GM12878 (cell line): ENCODE data around the gene UVRAG. TPM values are rescaled to one million over a fixed set of nuclear protein-coding genes. Genes with fewer than 3 reads are reported as not detected.

ENCODE experiments used
- ATAC-seq: fragments of 200-7000 bp; cut with Tn5 transposase; 3 replicates; pipeline ENCODE4 v1.9.1; 2020; ENCODE audit warnings: mild to moderate bottlenecking, moderate library complexity
- BruUV-seq: library from RNA; stranded (reverse); fragments of 400-500 nt; replicated peaks from 2 replicates; lab custom pipeline; 2021; lab: Mats Ljungman, UMichigan
- CTCF ChIA-PET: fragments of 300-600 bp; sonication (Branson Sonifier 250); formaldehyde crosslinking; extraction: SDS; loops from one replicate; lab custom pipeline; 2021; ENCODE audit warnings: inconsistent platforms; lab: Yijun Ruan, JAX
- POLR2A ChIA-PET: fragments of 350-600 bp; formaldehyde crosslinking; extraction: SDS; loops from one replicate; lab custom pipeline; 2021; ENCODE audit warnings: inconsistent platforms; lab: Charles Lee
- RAD21 ChIA-PET: fragments of 300-600 bp; sonication (Branson Sonifier 250); formaldehyde crosslinking; loops from one replicate; lab custom pipeline; 2023; ENCODE audit warnings: antibody characterized with exemption; ENCODE audit not compliant: unreplicated experiment; lab: Charles Lee
- SMC1A ChIA-PET: fragments of 300-600 bp; sonication (Branson Sonifier 250); formaldehyde crosslinking; loops from one replicate; lab custom pipeline; 2023; ENCODE audit not compliant: unreplicated experiment, uncharacterized antibody; lab: Charles Lee
- DNase-seq: peaks from one replicate; pipeline ENCODE4 v3.0.0-alpha.2; 2011; ENCODE audit warnings: low read depth, low spot score
- FAIRE-seq: peaks from 3 replicates; lab custom pipeline; 2011; peaks lifted over from hg19 to GRCh38; lab: Jason Lieb, UNC
- H2AFZ ChIP-seq: 2 replicates; pipeline ENCODE4 v1.6.0; 2011; ENCODE audit warnings: low read depth, low read length, control low read depth; ENCODE audit not compliant: control insufficient read depth
- H3K27ac ChIP-seq: 2 replicates; pipeline ENCODE4 v1.5.1; 2011; ENCODE audit warnings: control low read depth; ENCODE audit not compliant: control insufficient read depth, insufficient read depth
- H3K27me3 ChIP-seq, 2 experiments: replicated peaks in 1 of 2; 2 replicates each; pipeline versions ENCODE4 v1.6.0 to v1.6.1; 2011; ENCODE audit warnings: low read length in 1 of 2; ENCODE audit not compliant: control insufficient read depth in 2 of 2, insufficient read depth in 2 of 2
- H3K36me3 ChIP-seq, 2 experiments: 2 replicates each; pipeline ENCODE4 v1.5.1; 2011; ENCODE audit warnings: low read length in 1 of 2; ENCODE audit not compliant: control insufficient read depth in 2 of 2, insufficient read depth in 2 of 2
- H3K4me1 ChIP-seq: 2 replicates; pipeline ENCODE4 v1.6.1; 2011; ENCODE audit warnings: mild to moderate bottlenecking, low read length, moderate library complexity, mixed read lengths; ENCODE audit not compliant: control insufficient read depth, insufficient read depth
- H3K4me2 ChIP-seq: 2 replicates; pipeline ENCODE4 v1.6.0; 2011; ENCODE audit warnings: control low read depth; ENCODE audit not compliant: control insufficient read depth, insufficient read depth
- H3K4me3 ChIP-seq: fragments of 200-600 bp; sonication (generic); 2 replicates; pipeline ENCODE4 v1.5.1; 2016
- H3K79me2 ChIP-seq: 2 replicates; pipeline ENCODE4 v1.6.0; 2011; ENCODE audit warnings: low read length; ENCODE audit not compliant: control insufficient read depth, insufficient read depth
- H3K9ac ChIP-seq: 2 replicates; pipeline ENCODE4 v1.8.0; 2011; ENCODE audit warnings: low read length, control low read depth, mixed read lengths; ENCODE audit not compliant: control insufficient read depth, insufficient read depth
- H3K9me3 ChIP-seq: replicated peaks from 3 replicates; pipeline ENCODE4 v1.5.1; 2011; ENCODE audit warnings: mild to moderate bottlenecking, low read length; ENCODE audit not compliant: control insufficient read depth, insufficient read depth
- H4K20me1 ChIP-seq: 2 replicates; pipeline ENCODE4 v1.6.0; 2011; ENCODE audit not compliant: control insufficient read depth, insufficient read depth
- ATF2 ChIP-seq: IDR thresholded peaks from 2 replicates; pipeline ENCODE4 v1.6.1; 2012; ENCODE audit warnings: low read length, inconsistent platforms
- CEBPB ChIP-seq, 2 experiments: fragments of 150-350 bp in 1 of 2; IDR thresholded peaks; 2 replicates each; pipeline ENCODE4 v1.6.1; 2012 to 2014; ENCODE audit warnings: low read depth in 2 of 2, low read length in 2 of 2, borderline replicate concordance in 1 of 2, inconsistent platforms in 1 of 2
- CHD2 ChIP-seq: IDR thresholded peaks from 2 replicates; pipeline ENCODE4 v1.6.1; 2011; ENCODE audit warnings: low read depth, low read length, improper control_type of control experiment, borderline replicate concordance
- DPF2 ChIP-seq: fragments of 450-650 bp; IDR thresholded peaks from 2 replicates; pipeline ENCODE4 v1.6.1; 2017; ENCODE audit warnings: mild to moderate bottlenecking
- IRF3 ChIP-seq: fragments of 450-650 bp; IDR thresholded peaks from 2 replicates; pipeline ENCODE4 v1.6.1; 2014; ENCODE audit warnings: mild to moderate bottlenecking
- IRF4 ChIP-seq: IDR thresholded peaks from 2 replicates; pipeline ENCODE4 v1.6.1; 2011; ENCODE audit warnings: low read depth, low read length
- JUND ChIP-seq: IDR thresholded peaks from 2 replicates; pipeline ENCODE4 v1.6.1; 2012; ENCODE audit warnings: low read depth, mild to moderate bottlenecking, low read length, improper control_type of control experiment, moderate library complexity
- PAX5 ChIP-seq: IDR thresholded peaks from 2 replicates; pipeline ENCODE4 v1.6.1; 2011; ENCODE audit warnings: low read depth, low read length, borderline replicate concordance
- RAD21 ChIP-seq: IDR thresholded peaks from 2 replicates; pipeline ENCODE4 v1.6.1; 2011; ENCODE audit warnings: mild to moderate bottlenecking, low read depth, low read length, moderate library complexity; ENCODE audit not compliant: insufficient read depth
- RUNX3 ChIP-seq: IDR thresholded peaks from 2 replicates; pipeline ENCODE4 v1.6.1; 2012; ENCODE audit warnings: low read length, inconsistent platforms
- SMAD1 ChIP-seq: fragments of 450-650 bp; IDR thresholded peaks from 2 replicates; pipeline ENCODE4 v1.6.1; 2018; ENCODE audit warnings: mild to moderate bottlenecking, low read depth; ENCODE audit not compliant: partially characterized antibody
- SP1 ChIP-seq: IDR thresholded peaks from one replicate; pipeline ENCODE4 v1.6.1; 2011; ENCODE audit warnings: low read depth, low read length
- TCF12 ChIP-seq: IDR thresholded peaks from 2 replicates; pipeline ENCODE4 v1.6.1; 2011; ENCODE audit warnings: low read depth, mild to moderate bottlenecking, low read length
- TCF3 ChIP-seq: IDR thresholded peaks from 2 replicates; pipeline ENCODE4 v1.6.1; 2012; ENCODE audit warnings: low read depth, mild to moderate bottlenecking, low read length, borderline replicate concordance; ENCODE audit not compliant: insufficient read depth
- USF2 ChIP-seq: IDR thresholded peaks from 2 replicates; pipeline ENCODE4 v1.6.1; 2011; ENCODE audit warnings: low read depth, low read length, improper control_type of control experiment, borderline replicate concordance
- ZNF24 ChIP-seq: fragments of 450-650 bp; IDR thresholded peaks from 2 replicates; pipeline ENCODE4 v1.6.1; 2017; ENCODE audit warnings: antibody characterized with exemption, mild to moderate bottlenecking
- ZSCAN29 ChIP-seq: fragments of 450-650 bp; IDR thresholded peaks from 2 replicates; pipeline ENCODE4 v1.6.1; 2017; ENCODE audit warnings: mild to moderate bottlenecking, moderate library complexity
- WGBS: methylation state at CpG from one replicate; pipeline ENCODE4 v1.1.6; 2016; ENCODE audit warnings: low lambda C conversion rate; ENCODE audit not compliant: insufficient replicate concordance, insufficient coverage; ENCODE audit errors: missing lambda C conversion rate; 5-methylcytosine and 5-hydroxymethylcytosine counted together
- in situ Hi-C: fragments of 300-500 bp; cut with MboI; formaldehyde crosslinking; loops from 9 replicates; pipeline ENCODE4 v1.14.3; 2018; ENCODE audit warnings: mixed read lengths
- intact Hi-C: fragments of 100-400 bp; cut with micrococcal nuclease; formaldehyde crosslinking; loops from one replicate; pipeline ENCODE4 v1.14.2; 2022; ENCODE audit not compliant: unreplicated experiment
- polyA plus RNA-seq, 11 experiments: library from polyadenylated mRNA; depleted of rRNA in 4 of 11; unstranded in 6 of 11; stranded (reverse) in 5 of 11; fragments of >200 nt; fragmentation: Nextera tagmentation in 4 of 11; fragmentation: Illumina TruSeq in 1 of 11; extraction: Ambion mirVana in 4 of 11; extraction: Trizol in 1 of 11; gene quantifications; 1 replicate in 1 of 11; 2 replicates in 10 of 11; pipeline versions ENCODE4 v1.2.1 to v1.2.3, GENCODE V29; 2011 to 2016; ENCODE audit warnings: inconsistent platforms in 2 of 11, missing spikeins in 2 of 11, low read depth in 1 of 11
- total RNA-seq, 4 experiments: library from RNA; depleted of rRNA in 3 of 4; stranded (reverse); fragments of >200 nt in 3 of 4; fragmentation: Illumina TruSeq in 1 of 4; extraction: Trizol in 1 of 4; gene quantifications; 2 replicates each; pipeline versions ENCODE4 v1.2.1 to v1.2.3, GENCODE V29; 2013 to 2021
- TF ChIP-seq, protein P1 (sequence below): fragments of 450-650 bp; IDR thresholded peaks from 2 replicates; pipeline ENCODE4 v1.6.1; 2017; ENCODE audit warnings: mild to moderate bottlenecking, low read depth, inconsistent platforms; ENCODE audit not compliant: poor library complexity, severe bottlenecking

UVRAG gene
- total and polyA plus RNA-seq, 10 of the 15 experiments (the other 5 are each of a cell fraction or from before 2014, with no cell fraction given) = 7.0 to 43.4 (median 37.0) TPM

- intact Hi-C loops (no loop called here), in situ Hi-C loops (no loop called here)
- no peaks in the 10 kb centered on the region for H3K27me3 ChIP-seq
- peaks cover 0 to 7% of the 10 kb centered on the region in 2 experiments; a peak in 3 of 4 replicates for H3K36me3 ChIP-seq
- no peaks in the 10 kb centered on the region for H3K9me3 ChIP-seq
- no peaks in the 10 kb centered on the region for H3K4me1 ChIP-seq
- no peaks in the 10 kb centered on the region; the same call in 1 of the 2 replicates for H3K79me2 ChIP-seq
- FAIRE-seq (no peak), DNase-seq (no peak), ATAC-seq (no peak)
- ChIA-PET RAD21 (no interaction called here), SMC1A (interaction anchor here (0.7 to 1.4 kb wide), 5 partner anchors 8 to 229 kb away, joined by 3 to 4 read pairs (median 3); no protein-coding TSS in a partner anchor), CTCF (interaction anchor here (0.9 to 1.9 kb wide), 2 partner anchors 25 to 56 kb away, joined by 3 to 6 read pairs; no protein-coding TSS in a partner anchor), POLR2A (interaction anchor here (0.9 kb wide), 1 partner anchor 14 kb away, joined by 3 read pairs; no protein-coding TSS in a partner anchor)
- H4K20me1 ChIP-seq = no peaks in the 10 kb centered on the region; the same call in 1 of the 2 replicates
- no peak overlapping the region for H3K27ac ChIP-seq
- H3K4me2 ChIP-seq = no peak overlapping the region
- no peak overlapping the region for H3K4me3 ChIP-seq
- H2AFZ ChIP-seq = no peak overlapping the region
- BruUV-seq = no TSS peak
- WGBS = 89% methylated on average over 6 of the region's 6 CpGs
- H3K9ac ChIP-seq = no peak overlapping the region
- TF ChIP-seq PAX5 (no peak), IRF3 (no peak), ATF2 (no peak), RUNX3 (no peak), RAD21 (no peak), TCF12 (no peak), ZNF24 (no peak), DPF2 (no peak), IRF4 (no peak), CEBPB (IDR thresholded peaks at IDR 0.05; ENCODE audit: borderline replicate concordance in 1 of 2, low read depth in 2 of 2, low read length in 2 of 2) (no peak), SP1 (no peak), JUND (no peak), CHD2 (no peak), USF2 (no peak), TCF3 (no peak), ZSCAN29 (no peak), SMAD1 (no peak)
- TF ChIP-seq, protein P1, sequence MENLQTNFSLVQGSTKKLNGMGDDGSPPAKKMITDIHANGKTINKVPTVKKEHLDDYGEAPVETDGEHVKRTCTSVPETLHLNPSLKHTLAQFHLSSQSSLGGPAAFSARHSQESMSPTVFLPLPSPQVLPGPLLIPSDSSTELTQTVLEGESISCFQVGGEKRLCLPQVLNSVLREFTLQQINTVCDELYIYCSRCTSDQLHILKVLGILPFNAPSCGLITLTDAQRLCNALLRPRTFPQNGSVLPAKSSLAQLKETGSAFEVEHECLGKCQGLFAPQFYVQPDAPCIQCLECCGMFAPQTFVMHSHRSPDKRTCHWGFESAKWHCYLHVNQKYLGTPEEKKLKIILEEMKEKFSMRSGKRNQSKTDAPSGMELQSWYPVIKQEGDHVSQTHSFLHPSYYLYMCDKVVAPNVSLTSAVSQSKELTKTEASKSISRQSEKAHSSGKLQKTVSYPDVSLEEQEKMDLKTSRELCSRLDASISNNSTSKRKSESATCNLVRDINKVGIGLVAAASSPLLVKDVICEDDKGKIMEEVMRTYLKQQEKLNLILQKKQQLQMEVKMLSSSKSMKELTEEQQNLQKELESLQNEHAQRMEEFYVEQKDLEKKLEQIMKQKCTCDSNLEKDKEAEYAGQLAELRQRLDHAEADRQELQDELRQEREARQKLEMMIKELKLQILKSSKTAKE = no peak
Observed at GRCh38 chr11:76096552-76096951, 281.5 kb downstream of the UVRAG start.
